CD4-positive, alpha-beta T cell treated with Interleukin-2 at 100 ng/mL for 4 hours (primary cell): ENCODE results near the gene CCL18.
"Not testable (repeated sequence)": the region's sequence is repeated elsewhere in the genome, so short reads cannot be mapped to it uniquely, and the experiment has no call there.

Experiments
- DNase-seq: peaks from one replicate; pipeline ENCODE4 v3.0.0-alpha.2; 2020; ENCODE audit warnings: low spot score

The CCL18 gene

GRCh38 chr17:36063786-36064541 lies at the start of gene CCL18:
CCL18 (plus strand) TSS chr17:36064272; CDS start chr17:36064343, 71 bp downstream.
- no peak for DNase-seq

GRCh38 chr17:36014946-36015345 lies 49.1 kb upstream of the CCL18 start:
- no peak for DNase-seq

GRCh38 chr17:36015895-36016294 lies 48.2 kb upstream of the CCL18 start:
- DNase-seq, result not testable (repeated sequence)

- DNase-seq, result no peak
Observed at GRCh38 chr17:36016555-36016954, 47.5 kb upstream of the CCL18 start.

GRCh38 chr17:36017799-36018198 lies 46.3 kb upstream of the CCL18 start, which contains the start of gene CCL23:
CCL23 (minus strand) TSS chr17:36017972; CDS start chr17:36017897, 75 bp downstream.
- DNase-seq, result no peak

GRCh38 chr17:36019423-36019822 lies 44.6 kb upstream of the CCL18 start:
- no peak for DNase-seq

- DNase-seq, result no peak
Observed at GRCh38 chr17:36024106-36024869, 39.8 kb upstream of the CCL18 start.

- no peak for DNase-seq
Observed at GRCh38 chr17:36027761-36028160, 36.3 kb upstream of the CCL18 start.

- DNase-seq, result no peak
Observed at GRCh38 chr17:36030956-36031355, 33.1 kb upstream of the CCL18 start.

- no peak for DNase-seq
Observed at GRCh38 chr17:36034127-36034526, 29.9 kb upstream of the CCL18 start.

GRCh38 chr17:36036235-36036634 lies 27.8 kb upstream of the CCL18 start:
- no peak for DNase-seq

- DNase-seq, result no peak
Observed at GRCh38 chr17:36048066-36048465, 16.0 kb upstream of the CCL18 start.

- no peak for DNase-seq
Observed at GRCh38 chr17:36049643-36050042, 14.4 kb upstream of the CCL18 start.

GRCh38 chr17:36055171-36055570 lies 8.9 kb upstream of the CCL18 start:
- no peak for DNase-seq

GRCh38 chr17:36055921-36056520 lies 8.1 kb upstream of the CCL18 start:
- DNase-seq, result no peak

- no peak for DNase-seq
Observed at GRCh38 chr17:36057911-36058310, 6.2 kb upstream of the CCL18 start.

- no peak for DNase-seq
Observed at GRCh38 chr17:36059406-36059805, 4.7 kb upstream of the CCL18 start.

GRCh38 chr17:36060816-36061215 lies 3.3 kb upstream of the CCL18 start:
- no peak for DNase-seq

GRCh38 chr17:36066365-36066985 lies 2.4 kb downstream of the CCL18 start:
- peak; percentile 78 for DNase-seq

- no peak for DNase-seq
Observed at GRCh38 chr17:36068524-36068923, 4.5 kb downstream of the CCL18 start.

- DNase-seq, result no peak
Observed at GRCh38 chr17:36069136-36069535, 5.1 kb downstream of the CCL18 start.

- no peak for DNase-seq
Observed at GRCh38 chr17:36070427-36070826, 6.4 kb downstream of the CCL18 start.
